CD4-positive, alpha-beta T cell (primary cell): ENCODE data around the gene OPRD1. TPM values are rescaled to one million over a fixed set of nuclear protein-coding genes. Genes with fewer than 3 reads are reported as not detected.

Source experiments
- ATAC-seq: fragments of 200-7000 bp; cut with Tn5 transposase; one replicate; pipeline ENCODE4 v1.10.0; 2022; ENCODE audit warnings: mild to moderate bottlenecking; ENCODE audit not compliant: poor library complexity
- CTCF ChIA-PET: fragments of 350-600 bp; sonication (Branson Sonifier 250); formaldehyde crosslinking; loops from one replicate; lab custom pipeline; 2021; ENCODE audit warnings: antibody characterized with exemption, inconsistent platforms; lab: Charles Lee
- POLR2A ChIA-PET: fragments of 350-600 bp; sonication (Branson Sonifier 250); formaldehyde crosslinking; loops from one replicate; lab custom pipeline; 2021; ENCODE audit warnings: antibody characterized with exemption, inconsistent platforms; lab: Charles Lee
- DNase-seq, 14 experiments: peaks; one replicate each; pipeline ENCODE4 v3.0.0-alpha.2; 2013 to 2020; ENCODE audit warnings: mixed read lengths in 2 of 14
- H3K27ac ChIP-seq, 2 donors: one replicate each; pipeline versions ENCODE4 v1.5.1 to v1.7.0; 2013; ENCODE audit warnings: low read length in 2 of 2, low read depth in 1 of 2, mild to moderate bottlenecking in 1 of 2
- H3K27me3 ChIP-seq, 2 experiments: 1 replicate in 1 of 2; 2 replicates in 1 of 2; pipeline versions ENCODE4 v1.6.1 to v1.7.0; 2013; ENCODE audit warnings: low read length in 2 of 2, control low read depth in 1 of 2, mild to moderate bottlenecking in 1 of 2, moderate library complexity in 1 of 2; ENCODE audit not compliant: insufficient read depth in 2 of 2, control insufficient read depth in 1 of 2
- H3K36me3 ChIP-seq: one replicate; pipeline ENCODE4 v1.6.1; 2013; ENCODE audit warnings: low read length, control low read depth; ENCODE audit not compliant: insufficient read depth
- H3K4me1 ChIP-seq: one replicate; pipeline ENCODE4 v1.6.1; 2013; ENCODE audit warnings: low read length, control low read depth; ENCODE audit not compliant: insufficient read depth
- H3K4me3 ChIP-seq: one replicate; pipeline ENCODE4 v1.5.1; 2013; ENCODE audit warnings: mild to moderate bottlenecking, low read length, moderate library complexity
- H3K9me3 ChIP-seq, 2 experiments: 1 replicate in 1 of 2; 2 replicates in 1 of 2; pipeline versions ENCODE4 v1.6.1 to v1.7.0; 2013; ENCODE audit warnings: low read length in 2 of 2, mild to moderate bottlenecking in 2 of 2, control low read depth in 1 of 2, moderate library complexity in 1 of 2; ENCODE audit not compliant: control insufficient read depth in 1 of 2, insufficient read depth in 1 of 2
- H3K27ac Mint-ChIP-seq: one replicate; pipeline ENCODE4 v1.8.0; 2020; ENCODE audit warnings: mixed read lengths
- H3K27me3 Mint-ChIP-seq: one replicate; pipeline ENCODE4 v1.8.0; 2021; ENCODE audit warnings: mixed read lengths
- H3K36me3 Mint-ChIP-seq: one replicate; pipeline ENCODE4 v1.8.0; 2021; ENCODE audit warnings: low read depth, mixed read lengths
- H3K4me1 Mint-ChIP-seq: one replicate; pipeline ENCODE4 v1.8.0; 2021; ENCODE audit warnings: low read depth, mixed read lengths
- H3K4me3 Mint-ChIP-seq: one replicate; pipeline ENCODE4 v1.8.0; 2020; ENCODE audit warnings: mild to moderate bottlenecking, mixed read lengths
- H3K9me3 Mint-ChIP-seq: one replicate; pipeline ENCODE4 v1.8.0; 2020; ENCODE audit warnings: mixed read lengths
- CTCF ChIP-seq: fragments of 200-600 bp; IDR thresholded peaks from one replicate; pipeline ENCODE4 v1.8.0; 2022; ENCODE audit warnings: antibody characterized with exemption, mild to moderate bottlenecking
- intact Hi-C, 2 experiments: fragments of 100-400 bp; cut with DNase I in 1 of 2; cut with micrococcal nuclease in 1 of 2; formaldehyde crosslinking; loops; one replicate each; pipeline versions ENCODE4 v1.15.1 to v1.9.0; 2023 to 2025; cut with DNase I, micrococcal nuclease
- total RNA-seq, 174 experiments: library from RNA in 2 of 174; stranded (reverse) in 2 of 174; gene quantifications; one replicate each; pipeline ENCODE4 v1.2.3 and lab custom pipeline; 2021 to 2026

The OPRD1 gene
- total RNA-seq, 2 experiments from 2014 or later: not detected

- no peaks in the 10 kb centered on the region for H3K36me3 ChIP-seq
- H3K9me3 Mint-ChIP-seq: no peaks in the 10 kb centered on the region
- no peak for TF ChIP-seq CTCF
- H3K4me1 ChIP-seq: no peaks in the 10 kb centered on the region
- DNase-seq (no peak), ATAC-seq (no peak)
- no peaks in the 10 kb centered on the region for H3K9me3 ChIP-seq
- peaks cover 14% of the 10 kb centered on the region for H3K4me1 Mint-ChIP-seq
- H3K27ac Mint-ChIP-seq: no peak overlapping the region
- ChIA-PET CTCF (no interaction called here), POLR2A (no interaction called here)
- peaks cover 5% of the 10 kb centered on the region for H3K27me3 Mint-ChIP-seq
- intact Hi-C loops: no loop called here
- H3K36me3 Mint-ChIP-seq: no peaks in the 10 kb centered on the region
- H3K27me3 ChIP-seq: no peaks in the 10 kb centered on the region
- no peak overlapping the region for H3K4me3 ChIP-seq
- no peak overlapping the region for H3K27ac ChIP-seq
- no peak overlapping the region for H3K4me3 Mint-ChIP-seq
Measured at GRCh38 chr1:28800324-28800723, 11.6 kb upstream of the OPRD1 start.

- Histone ChIP-seq H3K27ac (no peak overlapping the region), H3K9me3 (no peaks in the 10 kb centered on the region), H3K4me1 (no peaks in the 10 kb centered on the region), H3K27me3 (no peaks in the 10 kb centered on the region), H3K4me3 (no peak overlapping the region), H3K36me3 (no peaks in the 10 kb centered on the region)
- ChIA-PET CTCF (no interaction called here), POLR2A (no interaction called here)
- no peak overlapping the region for H3K4me3 Mint-ChIP-seq
- intact Hi-C loops: no loop called here
- no peak overlapping the region for H3K27ac Mint-ChIP-seq
- DNase-seq (no peak), ATAC-seq (no peak)
- no peaks in the 10 kb centered on the region for H3K36me3 Mint-ChIP-seq
- H3K27me3 Mint-ChIP-seq: peaks cover 2% of the 10 kb centered on the region
- H3K4me1 Mint-ChIP-seq: peaks cover 11% of the 10 kb centered on the region
- no peaks in the 10 kb centered on the region for H3K9me3 Mint-ChIP-seq
- TF ChIP-seq CTCF: no peak
Measured at GRCh38 chr1:28801461-28801860, 10.5 kb upstream of the OPRD1 start.

- Mint-ChIP-seq H3K27me3 (no peaks in the 10 kb centered on the region), H3K27ac (no peak overlapping the region), H3K4me1 (peaks cover 7% of the 10 kb centered on the region), H3K9me3 (no peaks in the 10 kb centered on the region), H3K36me3 (no peaks in the 10 kb centered on the region), H3K4me3 (no peak overlapping the region)
- ChIA-PET POLR2A (interaction anchor here (0.8 kb wide), 1 partner anchor 53 kb away, joined by 4 read pairs; no protein-coding TSS in a partner anchor), CTCF (no interaction called here)
- Histone ChIP-seq H3K27me3 (no peaks in the 10 kb centered on the region), H3K4me3 (no peak overlapping the region), H3K36me3 (no peaks in the 10 kb centered on the region), H3K9me3 (no peaks in the 10 kb centered on the region), H3K27ac (no peak overlapping the region), H3K4me1 (no peaks in the 10 kb centered on the region)
- intact Hi-C loops: no loop called here
- no peak for TF ChIP-seq CTCF
- DNase-seq (no peak), ATAC-seq (no peak)
Measured at GRCh38 chr1:28803051-28803450, 8.9 kb upstream of the OPRD1 start.
